ENCODE measurements around the gene RDH12. TPM values are rescaled to one million over a fixed set of nuclear protein-coding genes. Genes with fewer than 3 reads are reported as not detected.

Gene RDH12
- polyA plus RNA-seq, 1 donor from 2014 or later, result not detected

DNA sequence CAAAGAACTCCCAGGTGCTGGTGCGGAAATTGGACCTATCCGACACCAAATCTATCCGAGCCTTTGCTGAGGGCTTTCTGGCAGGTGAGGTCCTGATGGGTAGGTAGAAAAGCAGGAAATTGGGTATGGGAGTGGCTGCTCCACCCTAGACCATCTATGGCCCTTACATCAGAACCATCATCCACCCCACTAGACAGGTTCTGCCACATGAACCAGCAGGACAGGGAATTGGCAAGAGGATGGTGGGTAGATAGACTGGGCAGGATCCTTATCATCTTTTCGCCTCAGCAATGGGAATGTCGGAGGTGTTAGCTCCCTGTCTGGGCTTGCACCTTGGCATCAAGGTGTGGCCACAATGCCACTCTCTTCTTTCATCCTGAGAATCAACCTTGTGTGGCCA, 23.5 kb downstream of the RDH12 start:
- H3K79me2 ChIP-seq (replicated peaks; ENCODE audit: insufficient read depth, low read length), result no peaks in the 10 kb centered on the region
- no peak overlapping the region for H3K9ac ChIP-seq (ENCODE audit: low read length)
- no peak overlapping the region for H3K4me2 ChIP-seq (ENCODE audit: low read length)
- H3K36me3 ChIP-seq (ENCODE audit: insufficient read depth, low read length), result no peaks in the 10 kb centered on the region
- no peaks in the 10 kb centered on the region for H3K27me3 ChIP-seq (ENCODE audit: insufficient read depth, low read depth, low read length)
- TF ChIP-seq POLR2AphosphoS5 (IDR thresholded peaks at IDR 0.05), result no peak
- TF ChIP-seq EP300 (conservative IDR thresholded peaks at IDR 0.05; ENCODE audit: poor library complexity, severe bottlenecking), result no peak
- no peak for TF ChIP-seq EZH2 (IDR thresholded peaks at IDR 0.05; ENCODE audit: borderline replicate concordance, insufficient read depth, low read length, poor library complexity, severe bottlenecking)
- TF ChIP-seq, protein P1, sequence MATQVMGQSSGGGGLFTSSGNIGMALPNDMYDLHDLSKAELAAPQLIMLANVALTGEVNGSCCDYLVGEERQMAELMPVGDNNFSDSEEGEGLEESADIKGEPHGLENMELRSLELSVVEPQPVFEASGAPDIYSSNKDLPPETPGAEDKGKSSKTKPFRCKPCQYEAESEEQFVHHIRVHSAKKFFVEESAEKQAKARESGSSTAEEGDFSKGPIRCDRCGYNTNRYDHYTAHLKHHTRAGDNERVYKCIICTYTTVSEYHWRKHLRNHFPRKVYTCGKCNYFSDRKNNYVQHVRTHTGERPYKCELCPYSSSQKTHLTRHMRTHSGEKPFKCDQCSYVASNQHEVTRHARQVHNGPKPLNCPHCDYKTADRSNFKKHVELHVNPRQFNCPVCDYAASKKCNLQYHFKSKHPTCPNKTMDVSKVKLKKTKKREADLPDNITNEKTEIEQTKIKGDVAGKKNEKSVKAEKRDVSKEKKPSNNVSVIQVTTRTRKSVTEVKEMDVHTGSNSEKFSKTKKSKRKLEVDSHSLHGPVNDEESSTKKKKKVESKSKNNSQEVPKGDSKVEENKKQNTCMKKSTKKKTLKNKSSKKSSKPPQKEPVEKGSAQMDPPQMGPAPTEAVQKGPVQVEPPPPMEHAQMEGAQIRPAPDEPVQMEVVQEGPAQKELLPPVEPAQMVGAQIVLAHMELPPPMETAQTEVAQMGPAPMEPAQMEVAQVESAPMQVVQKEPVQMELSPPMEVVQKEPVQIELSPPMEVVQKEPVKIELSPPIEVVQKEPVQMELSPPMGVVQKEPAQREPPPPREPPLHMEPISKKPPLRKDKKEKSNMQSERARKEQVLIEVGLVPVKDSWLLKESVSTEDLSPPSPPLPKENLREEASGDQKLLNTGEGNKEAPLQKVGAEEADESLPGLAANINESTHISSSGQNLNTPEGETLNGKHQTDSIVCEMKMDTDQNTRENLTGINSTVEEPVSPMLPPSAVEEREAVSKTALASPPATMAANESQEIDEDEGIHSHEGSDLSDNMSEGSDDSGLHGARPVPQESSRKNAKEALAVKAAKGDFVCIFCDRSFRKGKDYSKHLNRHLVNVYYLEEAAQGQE (IDR thresholded peaks at IDR 0.05; ENCODE audit: borderline replicate concordance), result no peak
- TF ChIP-seq SMC3 (conservative IDR thresholded peaks at IDR 0.05; ENCODE audit: poor library complexity), result no peak
- no peak for TF ChIP-seq CTCF (IDR thresholded peaks at IDR 0.05; ENCODE audit: poor library complexity, severe bottlenecking)
- TF ChIP-seq MXI1 (conservative IDR thresholded peaks at IDR 0.05; ENCODE audit: poor library complexity, severe bottlenecking), result no peak
- no peak for TF ChIP-seq TAF1 (IDR thresholded peaks at IDR 0.05; ENCODE audit: low read depth)
- no peak for TF ChIP-seq RAD21 (conservative IDR thresholded peaks at IDR 0.05)
- no peak overlapping the region for H3K4me3 ChIP-seq (ENCODE audit: low read length)
- H3K9me3 ChIP-seq (ENCODE audit: low read length), result no peaks in the 10 kb centered on the region
- H4K20me1 ChIP-seq (ENCODE audit: insufficient read depth), result no peaks in the 10 kb centered on the region
- H3F3A ChIP-seq (ENCODE audit: insufficient read depth, low read length, poor library complexity, severe bottlenecking), result no peaks in the 10 kb centered on the region
- no peak overlapping the region for H3K27ac ChIP-seq (ENCODE audit: low read length)
- H3K9me2 ChIP-seq (ENCODE audit: insufficient read depth, low read length), result no peaks in the 10 kb centered on the region
- H2AFZ ChIP-seq (ENCODE audit: low read depth, low read length), result no peak overlapping the region

GRCh38 chr14:67727361-67727760, 25.7 kb downstream of the RDH12 start:
- H3F3A ChIP-seq (ENCODE audit: insufficient read depth, low read length, poor library complexity, severe bottlenecking), result no peaks in the 10 kb centered on the region
- TF ChIP-seq, protein P1 (IDR thresholded peaks at IDR 0.05; ENCODE audit: borderline replicate concordance), result no peak
- TF ChIP-seq SMC3 (conservative IDR thresholded peaks at IDR 0.05; ENCODE audit: poor library complexity) (no peak), CTCF (IDR thresholded peaks at IDR 0.05; ENCODE audit: poor library complexity, severe bottlenecking) (no peak), MXI1 (conservative IDR thresholded peaks at IDR 0.05; ENCODE audit: poor library complexity, severe bottlenecking) (no peak), TAF1 (IDR thresholded peaks at IDR 0.05; ENCODE audit: low read depth) (no peak), RAD21 (conservative IDR thresholded peaks at IDR 0.05) (no peak)
- H3K4me2 ChIP-seq (ENCODE audit: low read length), result no peak overlapping the region
- H3K9ac ChIP-seq (ENCODE audit: low read length), result no peak overlapping the region
- H3K36me3 ChIP-seq (ENCODE audit: insufficient read depth, low read length), result no peaks in the 10 kb centered on the region
- H3K9me3 ChIP-seq (ENCODE audit: low read length), result no peaks in the 10 kb centered on the region
- H3K9me2 ChIP-seq (ENCODE audit: insufficient read depth, low read length), result no peaks in the 10 kb centered on the region
- H2AFZ ChIP-seq (ENCODE audit: low read depth, low read length), result no peak overlapping the region
- H3K27ac ChIP-seq (ENCODE audit: low read length), result no peak overlapping the region
- no peaks in the 10 kb centered on the region for H3K79me2 ChIP-seq (replicated peaks; ENCODE audit: insufficient read depth, low read length)
- H3K27me3 ChIP-seq (ENCODE audit: insufficient read depth, low read depth, low read length), result no peaks in the 10 kb centered on the region
- no peaks in the 10 kb centered on the region for H4K20me1 ChIP-seq (ENCODE audit: insufficient read depth)
- H3K4me3 ChIP-seq (ENCODE audit: low read length), result no peak overlapping the region

All from neural cell (in vitro differentiated cells).